SU-DHL-6 (cell line): Measurements from ENCODE around the gene EPB41L5.

Experiments used
- H2AFZ ChIP-seq: fragments of 200-600 bp; sonication (generic); 2 replicates; pipeline ENCODE4 v1.6.1; 2014; ENCODE audit warnings: low read depth, mild to moderate bottlenecking, moderate library complexity, mixed read lengths, antibody characterized with exemption, low read length; ENCODE audit not compliant: severe bottlenecking
- H3F3A ChIP-seq: fragments of 200-600 bp; shearing (Covaris generic); 2 replicates; pipeline ENCODE4 v1.6.0; 2016; ENCODE audit warnings: antibody characterized with exemption, mild to moderate bottlenecking; ENCODE audit not compliant: insufficient read depth
- H3K27ac ChIP-seq: fragments of 200-600 bp; sonication (generic); 2 replicates; pipeline ENCODE4 v1.5.1; 2016; ENCODE audit warnings: low read depth, mild to moderate bottlenecking, low read length, moderate library complexity, mixed read lengths
- H3K27me3 ChIP-seq: fragments of 200-600 bp; sonication (generic), shearing (Covaris generic); 2 replicates; pipeline ENCODE4 v1.6.0; 2014; ENCODE audit warnings: mild to moderate bottlenecking, low read length
- H3K36me3 ChIP-seq: fragments of 200-600 bp; sonication (generic); 2 replicates; pipeline ENCODE4 v1.6.1; 2014; ENCODE audit warnings: mild to moderate bottlenecking, low read length, mixed read lengths
- H3K4me2 ChIP-seq: fragments of 300-600, 200-600 bp; shearing (Covaris generic), sonication (generic); 2 replicates; pipeline ENCODE4 v1.6.0; 2014; ENCODE audit warnings: low read length, low read depth, mild to moderate bottlenecking; ENCODE audit not compliant: poor library complexity, severe bottlenecking
- H3K4me3 ChIP-seq: fragments of 200-600 bp; sonication (generic); 2 replicates; pipeline ENCODE4 v1.5.1; 2014; ENCODE audit warnings: antibody characterized with exemption, low read length, mild to moderate bottlenecking, mixed read lengths; ENCODE audit not compliant: insufficient read depth, poor library complexity, severe bottlenecking
- H3K79me2 ChIP-seq: fragments of 200-600 bp; sonication (generic); 2 replicates; pipeline ENCODE4 v1.6.1; 2014; ENCODE audit warnings: mild to moderate bottlenecking, low read length, moderate library complexity; ENCODE audit not compliant: insufficient read depth
- H3K9ac ChIP-seq: fragments of 200-600 bp; sonication (generic); 2 replicates; pipeline ENCODE4 v1.7.0; 2014; ENCODE audit warnings: mild to moderate bottlenecking, low read length
- H3K9me2 ChIP-seq: fragments of 200-600 bp; sonication (generic); replicated peaks from 2 replicates; pipeline ENCODE4 v1.6.1; 2014; ENCODE audit warnings: low read length; ENCODE audit not compliant: insufficient read depth
- H3K9me3 ChIP-seq: fragments of 200-600 bp; sonication (generic); 2 replicates; pipeline ENCODE4 v1.6.1; 2014; ENCODE audit warnings: low read length, mixed read lengths; ENCODE audit not compliant: insufficient read depth
- H4K20me1 ChIP-seq: fragments of 200-600 bp; sonication (generic); 2 replicates; pipeline ENCODE4 v1.6.1; 2014; ENCODE audit warnings: low read depth, mild to moderate bottlenecking, antibody characterized with exemption, low read length, moderate library complexity, mixed read lengths
- EZH2phosphoT487 ChIP-seq: fragments of 200-600 bp; sonication (generic), shearing (Covaris generic); conservative IDR thresholded peaks from 2 replicates; pipeline ENCODE4 v1.6.1; 2018; ENCODE audit warnings: mild to moderate bottlenecking, antibody characterized with exemption, low read length, moderate library complexity, mixed read lengths
- TF ChIP-seq, protein P1 (sequence below): fragments of 200-600 bp; sonication (generic); IDR thresholded peaks from one replicate; pipeline ENCODE4 v1.5.1; 2017; ENCODE audit warnings: antibody characterized with exemption, mild to moderate bottlenecking, low read length, moderate library complexity; ENCODE audit not compliant: insufficient read depth, poor library complexity, severe bottlenecking

The EPB41L5 gene

DNA sequence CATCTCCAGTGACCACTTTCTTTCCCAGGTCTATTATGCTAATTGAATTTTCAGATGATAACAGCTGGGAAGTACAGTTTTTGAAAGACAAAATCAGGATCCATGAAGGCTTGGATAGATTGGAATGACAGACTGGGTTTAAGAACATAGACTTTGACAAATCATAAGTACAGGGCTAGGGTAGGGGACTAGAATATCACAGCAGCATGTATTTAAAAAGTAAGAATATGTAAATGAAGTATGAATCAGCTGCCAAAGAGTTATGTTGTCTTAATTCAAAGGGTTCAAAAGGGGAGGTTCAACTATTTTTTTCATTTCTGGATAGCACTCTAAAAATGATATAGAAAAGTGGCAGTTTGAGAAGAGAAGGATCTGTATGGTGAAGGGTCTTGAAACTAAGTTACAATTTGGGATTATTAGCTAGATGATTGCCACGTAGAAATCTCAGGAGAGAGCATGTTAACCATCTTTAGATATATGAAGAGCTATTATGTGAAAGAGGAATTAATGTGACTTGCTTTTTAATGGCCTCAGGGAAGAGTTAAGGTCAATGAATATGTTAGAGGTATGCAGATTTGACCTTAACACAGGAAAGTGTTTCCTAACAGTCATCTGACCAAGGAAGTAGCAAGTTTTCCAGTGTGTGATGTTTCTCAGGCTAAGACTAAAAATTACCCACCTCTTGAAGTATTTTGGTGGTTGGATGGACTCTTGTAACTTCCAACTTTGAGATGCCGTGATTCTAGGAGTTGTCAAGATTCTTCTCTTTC lies 128.6 kb downstream of the EPB41L5 start:
- Histone ChIP-seq H3F3A (no peaks in the 10 kb centered on the region), H3K4me2 (no peak overlapping the region), H3K4me3 (no peak overlapping the region), H3K9ac (no peak overlapping the region), H3K9me2 (no peaks in the 10 kb centered on the region), H2AFZ (no peak overlapping the region), H3K9me3 (no peaks in the 10 kb centered on the region), H3K27me3 (no peaks in the 10 kb centered on the region), H3K36me3 (no peaks in the 10 kb centered on the region), H4K20me1 (no peaks in the 10 kb centered on the region), H3K27ac (no peak overlapping the region), H3K79me2 (no peaks in the 10 kb centered on the region)
- TF ChIP-seq EZH2phosphoT487 = no peak
- TF ChIP-seq, protein P1, sequence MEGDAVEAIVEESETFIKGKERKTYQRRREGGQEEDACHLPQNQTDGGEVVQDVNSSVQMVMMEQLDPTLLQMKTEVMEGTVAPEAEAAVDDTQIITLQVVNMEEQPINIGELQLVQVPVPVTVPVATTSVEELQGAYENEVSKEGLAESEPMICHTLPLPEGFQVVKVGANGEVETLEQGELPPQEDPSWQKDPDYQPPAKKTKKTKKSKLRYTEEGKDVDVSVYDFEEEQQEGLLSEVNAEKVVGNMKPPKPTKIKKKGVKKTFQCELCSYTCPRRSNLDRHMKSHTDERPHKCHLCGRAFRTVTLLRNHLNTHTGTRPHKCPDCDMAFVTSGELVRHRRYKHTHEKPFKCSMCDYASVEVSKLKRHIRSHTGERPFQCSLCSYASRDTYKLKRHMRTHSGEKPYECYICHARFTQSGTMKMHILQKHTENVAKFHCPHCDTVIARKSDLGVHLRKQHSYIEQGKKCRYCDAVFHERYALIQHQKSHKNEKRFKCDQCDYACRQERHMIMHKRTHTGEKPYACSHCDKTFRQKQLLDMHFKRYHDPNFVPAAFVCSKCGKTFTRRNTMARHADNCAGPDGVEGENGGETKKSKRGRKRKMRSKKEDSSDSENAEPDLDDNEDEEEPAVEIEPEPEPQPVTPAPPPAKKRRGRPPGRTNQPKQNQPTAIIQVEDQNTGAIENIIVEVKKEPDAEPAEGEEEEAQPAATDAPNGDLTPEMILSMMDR = no peak

DNA sequence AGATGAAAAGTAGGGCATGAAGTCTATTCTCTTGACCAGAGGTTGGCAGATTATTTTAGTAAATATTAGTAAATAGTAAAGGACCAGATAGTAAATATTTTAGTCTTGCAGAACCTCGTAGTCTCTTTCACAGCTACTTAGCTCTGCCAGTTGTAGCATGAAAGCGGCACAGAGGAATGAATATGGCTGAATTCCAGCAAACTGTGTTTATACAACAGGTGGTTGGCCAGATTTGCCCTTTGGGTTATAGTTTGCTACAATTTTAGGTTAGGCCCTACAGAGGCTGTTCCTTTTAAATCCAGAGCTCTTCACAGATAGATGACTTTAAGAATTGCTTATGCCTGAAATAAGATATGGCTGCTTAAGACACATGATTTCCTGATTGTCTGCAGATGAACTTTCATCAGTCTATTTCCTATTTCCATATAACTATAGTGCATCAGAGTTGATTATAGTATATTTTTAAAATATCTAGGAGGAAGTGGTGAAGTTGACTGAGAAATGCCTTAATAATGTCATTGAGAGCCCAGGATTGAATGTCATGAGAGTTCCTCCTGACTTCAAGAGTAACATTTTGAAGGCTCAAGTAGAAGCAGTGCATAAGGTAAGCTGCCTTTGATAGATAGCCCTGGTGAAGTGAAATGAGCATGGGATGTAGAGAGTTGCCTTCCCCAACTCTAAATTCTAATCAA lies 129.8 kb downstream of the EPB41L5 start:
- no peaks in the 10 kb centered on the region for H3F3A ChIP-seq
- no peak overlapping the region for H3K27ac ChIP-seq
- H3K4me3 ChIP-seq = no peak overlapping the region
- H2AFZ ChIP-seq = no peak overlapping the region
- no peaks in the 10 kb centered on the region for H4K20me1 ChIP-seq
- H3K9me3 ChIP-seq = no peaks in the 10 kb centered on the region
- H3K9ac ChIP-seq = no peak overlapping the region
- no peak for TF ChIP-seq EZH2phosphoT487
- TF ChIP-seq, protein P1 = no peak
- H3K36me3 ChIP-seq = no peaks in the 10 kb centered on the region
- H3K9me2 ChIP-seq = no peaks in the 10 kb centered on the region
- H3K27me3 ChIP-seq = no peaks in the 10 kb centered on the region
- no peak overlapping the region for H3K4me2 ChIP-seq
- H3K79me2 ChIP-seq = no peaks in the 10 kb centered on the region

DNA sequence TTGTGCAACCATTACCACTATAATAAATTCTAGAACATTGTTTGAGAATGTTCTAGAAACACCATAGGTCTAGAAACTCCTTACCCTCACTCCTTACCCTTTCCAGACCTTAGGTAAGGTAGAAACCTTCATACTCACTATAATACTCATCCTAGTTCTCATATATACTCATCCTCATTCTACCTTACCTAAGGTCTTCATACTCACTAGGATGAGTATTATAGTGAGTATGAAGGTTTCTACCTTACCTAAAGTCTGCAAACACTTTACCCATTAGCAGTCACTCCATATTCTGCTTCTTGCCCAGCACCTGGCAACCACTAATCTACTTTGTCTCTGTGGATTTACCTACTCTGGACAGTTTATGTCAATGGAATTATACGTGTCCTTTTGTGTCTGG lies 135.4 kb downstream of the EPB41L5 start:
- Histone ChIP-seq H3F3A (no peaks in the 10 kb centered on the region), H3K27ac (no peak overlapping the region), H3K4me2 (no peak overlapping the region), H4K20me1 (no peaks in the 10 kb centered on the region), H3K79me2 (no peaks in the 10 kb centered on the region), H3K4me3 (no peak overlapping the region), H3K9me2 (no peaks in the 10 kb centered on the region), H3K36me3 (no peaks in the 10 kb centered on the region), H3K9me3 (peaks cover 7% of the 10 kb centered on the region; the same call in 1 of the 2 replicates), H3K27me3 (no peaks in the 10 kb centered on the region), H2AFZ (no peak overlapping the region), H3K9ac (no peak overlapping the region)
- no peak for TF ChIP-seq EZH2phosphoT487
- TF ChIP-seq, protein P1 = no peak
